ENCODE measurements around the gene SBSN.
A peak's percentile ranks its signal among the peaks of the same experiment; 100 is the strongest.

DNA sequence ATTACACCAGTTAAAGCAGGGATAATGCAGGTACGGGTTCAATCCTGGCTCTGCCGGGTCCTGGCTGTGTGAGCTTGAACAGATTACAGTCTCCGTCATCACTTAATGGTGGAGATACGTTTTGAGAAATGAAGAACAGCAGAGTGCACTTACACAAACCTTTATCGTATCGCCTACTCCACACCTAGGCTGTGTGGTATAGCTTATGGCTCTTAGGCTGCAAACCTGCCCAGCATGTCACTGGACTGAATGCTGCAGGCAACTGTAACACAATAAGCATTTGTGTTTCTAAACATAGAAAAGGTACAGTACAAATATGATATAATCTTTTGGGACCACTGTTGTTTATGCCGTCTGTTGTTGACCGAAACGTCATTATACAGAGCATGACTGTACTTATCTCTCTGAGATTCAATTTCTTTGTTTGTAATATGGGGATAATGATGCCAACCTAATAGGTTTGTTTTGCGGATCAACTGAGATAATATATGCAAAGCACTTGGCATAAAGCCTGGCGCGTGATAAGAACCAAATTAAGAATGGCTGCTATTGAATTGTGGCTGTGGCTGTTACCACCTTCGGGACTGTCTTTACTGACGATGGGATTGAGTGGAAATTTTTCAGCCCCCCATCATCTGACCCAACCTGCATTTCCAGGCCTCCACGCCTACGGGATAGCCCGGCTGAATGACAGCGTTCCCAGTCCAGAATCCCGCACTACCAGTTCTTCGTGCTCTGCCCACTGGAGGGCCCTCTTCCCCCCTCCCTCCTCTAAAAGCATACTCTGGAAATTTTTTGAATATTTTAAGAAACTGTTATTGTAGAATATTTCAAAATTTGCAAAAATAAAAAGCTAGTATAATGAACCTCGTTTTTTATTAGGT is 49.1 kb downstream of the SBSN start:
- TF ChIP-seq, protein P1, sequence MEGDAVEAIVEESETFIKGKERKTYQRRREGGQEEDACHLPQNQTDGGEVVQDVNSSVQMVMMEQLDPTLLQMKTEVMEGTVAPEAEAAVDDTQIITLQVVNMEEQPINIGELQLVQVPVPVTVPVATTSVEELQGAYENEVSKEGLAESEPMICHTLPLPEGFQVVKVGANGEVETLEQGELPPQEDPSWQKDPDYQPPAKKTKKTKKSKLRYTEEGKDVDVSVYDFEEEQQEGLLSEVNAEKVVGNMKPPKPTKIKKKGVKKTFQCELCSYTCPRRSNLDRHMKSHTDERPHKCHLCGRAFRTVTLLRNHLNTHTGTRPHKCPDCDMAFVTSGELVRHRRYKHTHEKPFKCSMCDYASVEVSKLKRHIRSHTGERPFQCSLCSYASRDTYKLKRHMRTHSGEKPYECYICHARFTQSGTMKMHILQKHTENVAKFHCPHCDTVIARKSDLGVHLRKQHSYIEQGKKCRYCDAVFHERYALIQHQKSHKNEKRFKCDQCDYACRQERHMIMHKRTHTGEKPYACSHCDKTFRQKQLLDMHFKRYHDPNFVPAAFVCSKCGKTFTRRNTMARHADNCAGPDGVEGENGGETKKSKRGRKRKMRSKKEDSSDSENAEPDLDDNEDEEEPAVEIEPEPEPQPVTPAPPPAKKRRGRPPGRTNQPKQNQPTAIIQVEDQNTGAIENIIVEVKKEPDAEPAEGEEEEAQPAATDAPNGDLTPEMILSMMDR (IDR thresholded peaks at IDR 0.05; ENCODE audit: poor library complexity) = peak; percentile 7
- no peak for TF ChIP-seq EZH2phosphoT487 (IDR thresholded peaks at IDR 0.05; ENCODE audit: low read depth, severe bottlenecking, unreplicated experiment)
- TF ChIP-seq EZH2 (IDR thresholded peaks at IDR 0.05; ENCODE audit: borderline replicate concordance) = no peak

Data from hepatocyte (in vitro differentiated cells).